ENCODE results near the gene DLX5.

DLX5 gene

DNA sequence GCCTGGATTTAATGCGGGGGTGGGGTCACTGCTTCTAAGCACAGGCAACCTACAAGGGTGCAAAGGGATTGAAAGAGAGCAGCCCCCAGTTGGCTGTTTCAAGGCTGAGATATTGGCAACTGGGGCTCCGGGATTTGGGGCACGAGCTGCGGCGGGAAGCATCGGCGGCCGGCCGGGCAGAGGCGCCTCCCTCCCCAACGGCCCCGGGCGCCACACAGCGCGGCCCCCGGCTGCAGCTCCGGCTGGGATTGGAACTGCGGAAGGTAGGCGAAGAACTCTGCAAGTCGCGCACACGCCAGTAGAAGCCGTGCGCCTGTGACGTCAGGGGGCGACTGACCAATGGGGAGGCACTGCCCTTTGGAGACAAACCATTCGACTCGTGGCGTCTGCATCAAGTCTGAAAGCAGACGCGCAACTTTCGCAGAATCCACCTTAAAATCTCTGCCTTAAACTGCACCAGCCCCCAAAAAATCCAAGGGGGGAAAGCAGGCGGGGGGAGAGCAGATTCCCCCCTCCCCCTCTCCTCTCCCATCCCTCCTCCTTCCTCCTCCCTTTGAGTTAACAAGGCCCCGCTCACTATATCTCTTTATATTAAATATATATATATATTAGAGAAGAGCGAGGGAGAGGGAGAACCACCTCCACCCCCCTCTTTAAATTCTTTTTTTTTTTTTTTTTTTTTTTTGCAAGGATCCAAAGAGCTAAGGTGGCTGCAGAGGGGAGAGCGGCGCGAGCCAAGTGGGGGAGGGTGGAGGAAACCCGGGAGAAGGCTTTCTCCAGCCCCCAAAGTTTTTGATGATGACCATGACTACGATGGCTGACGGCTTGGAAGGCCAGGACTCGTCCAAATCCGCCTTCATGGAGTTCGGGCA, 19.2 kb downstream of the DLX5 start, which contains the start of gene DLX6:
TSS of gene DLX6 (plus strand) at position 371 of the 872 bp plus-strand sequence. CDS start at position 796, 425 bp downstream.
- peak; percentile 93 for DNase-seq

GRCh38 chr7:97004247-97005182, 20.1 kb downstream of the DLX5 start:
- DNase-seq = no peak

DNA sequence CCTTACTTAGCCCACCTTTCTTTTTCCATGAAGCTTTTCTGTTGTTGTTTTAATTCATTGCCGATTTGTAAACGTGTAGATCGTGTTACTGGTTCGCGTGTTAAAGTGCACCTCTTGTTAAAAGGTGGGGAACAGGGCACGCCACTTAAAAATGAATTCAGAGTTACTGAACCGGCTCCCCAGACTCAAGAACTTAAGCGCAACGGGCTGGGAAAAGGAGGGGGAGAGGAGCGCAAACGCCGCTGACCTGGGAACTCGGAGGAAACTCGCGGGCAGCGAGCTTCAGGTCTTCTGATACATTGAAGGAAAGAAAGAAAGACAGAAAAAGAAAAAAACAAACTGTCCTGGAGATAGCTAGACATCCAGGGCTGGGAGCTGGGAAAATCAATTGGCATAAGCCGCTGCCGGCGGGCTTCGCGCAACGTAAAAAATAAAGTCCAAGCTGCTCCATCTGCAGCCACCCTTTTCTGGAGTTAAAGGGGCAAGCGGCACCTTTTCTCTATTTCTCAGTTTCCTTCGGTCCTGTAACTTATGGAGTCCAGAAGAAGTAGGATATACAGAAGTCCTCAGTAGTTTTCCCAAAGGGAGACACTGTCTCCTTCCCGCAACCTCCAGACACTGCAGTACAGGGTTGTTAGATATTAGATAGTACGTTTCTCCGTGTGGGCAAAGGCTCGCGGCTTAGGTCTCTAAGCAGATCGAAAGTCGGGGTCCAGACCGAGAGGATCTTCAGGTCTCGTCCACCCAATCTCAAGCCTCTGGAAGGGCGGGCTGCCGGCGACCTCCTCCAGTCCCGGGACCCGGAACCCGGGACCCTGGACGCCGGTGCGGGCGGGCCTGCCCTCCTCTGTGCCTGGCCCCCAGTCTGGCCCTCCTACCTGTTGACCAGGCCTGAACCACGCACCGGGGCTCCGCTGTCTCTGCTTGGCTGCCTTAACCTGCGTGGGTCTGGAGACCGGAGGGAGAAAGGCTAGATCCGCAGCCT, 21.1 kb downstream of the DLX5 start:
- DNase-seq = no peak

DNA sequence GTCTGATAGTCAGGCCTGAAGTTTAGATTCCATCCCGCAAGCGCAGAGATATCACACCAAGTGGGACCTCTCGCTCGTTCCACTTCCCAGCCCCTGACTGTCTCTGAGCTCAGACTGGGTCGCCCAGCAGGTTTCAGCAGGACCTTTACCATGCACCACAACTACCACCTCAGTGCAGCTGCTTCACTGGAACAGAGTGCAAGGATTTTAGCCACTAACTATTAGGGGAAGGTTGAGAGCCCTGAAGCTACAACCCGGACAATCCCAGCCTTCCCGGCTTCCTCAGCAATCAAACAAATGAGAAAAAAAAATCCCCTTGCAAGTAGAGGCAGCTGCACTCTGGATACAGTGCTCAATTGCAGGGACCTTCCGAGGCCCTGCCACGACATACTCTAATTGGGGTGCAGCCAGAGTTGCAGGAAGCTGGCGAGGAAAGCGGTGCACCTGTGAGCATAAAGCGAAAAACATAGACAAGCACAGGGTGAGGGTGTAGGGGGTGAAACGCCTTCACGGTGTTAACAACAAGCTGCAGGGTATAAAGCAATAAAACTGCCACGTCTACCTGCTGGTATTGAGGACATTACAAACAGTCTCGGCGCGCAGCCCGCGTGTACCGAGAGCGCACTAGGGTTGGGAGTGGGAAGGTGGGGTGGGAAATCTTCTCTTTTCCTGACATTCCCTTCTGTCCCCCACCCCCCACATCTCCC, 21.9 kb downstream of the DLX5 start:
- DNase-seq = no peak

DNA sequence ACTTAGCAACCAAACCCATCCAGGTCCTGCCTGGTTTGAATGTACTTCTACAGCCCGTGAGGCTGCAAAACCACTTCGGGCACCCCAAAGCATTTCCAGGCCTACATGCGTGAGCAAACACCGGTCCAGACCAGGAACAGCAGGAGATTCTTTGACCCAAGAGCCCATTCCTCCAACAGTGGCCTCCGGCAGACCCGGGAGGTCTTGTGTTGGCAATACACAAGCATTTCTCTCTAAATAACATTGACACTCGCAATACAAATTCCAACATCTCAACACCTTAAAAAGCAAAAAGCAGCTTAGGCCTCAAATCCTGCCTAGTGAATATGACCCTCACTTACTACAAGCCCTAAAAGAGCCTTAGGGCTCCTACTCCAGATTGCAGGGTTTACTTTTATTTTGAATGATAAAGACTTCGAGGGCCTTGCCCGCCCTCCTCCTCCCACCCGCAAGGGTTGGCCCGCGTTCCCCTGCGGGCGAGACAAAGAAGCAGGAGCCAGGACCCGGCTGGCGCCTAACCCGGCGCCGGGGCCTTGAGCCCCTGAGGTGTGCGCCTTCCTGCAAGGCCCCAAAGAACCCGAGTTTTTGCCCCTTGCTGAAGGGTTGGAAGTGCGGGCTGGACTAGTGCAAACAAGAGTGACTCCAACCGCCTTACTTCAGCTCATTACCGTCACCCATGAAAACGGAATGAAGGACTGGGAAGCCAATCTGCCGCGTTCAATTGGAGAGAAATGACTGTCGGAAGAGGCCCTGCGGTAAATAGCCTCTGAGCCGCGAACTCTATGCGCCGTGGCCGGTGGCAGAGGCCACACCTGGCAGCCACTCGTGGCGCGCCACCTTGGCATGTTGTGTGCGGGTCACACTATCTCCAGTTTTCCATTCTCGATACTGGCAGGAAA, 22.7 kb downstream of the DLX5 start:
- DNase-seq = no peak

- DNase-seq = no peak
These were observed 23.4 kb downstream of the DLX5 start for GRCh38 chr7:97001221-97001620.

- DNase-seq = no peak
These were observed 25.9 kb downstream of the DLX5 start for GRCh38 chr7:96998744-96999143.

DNA sequence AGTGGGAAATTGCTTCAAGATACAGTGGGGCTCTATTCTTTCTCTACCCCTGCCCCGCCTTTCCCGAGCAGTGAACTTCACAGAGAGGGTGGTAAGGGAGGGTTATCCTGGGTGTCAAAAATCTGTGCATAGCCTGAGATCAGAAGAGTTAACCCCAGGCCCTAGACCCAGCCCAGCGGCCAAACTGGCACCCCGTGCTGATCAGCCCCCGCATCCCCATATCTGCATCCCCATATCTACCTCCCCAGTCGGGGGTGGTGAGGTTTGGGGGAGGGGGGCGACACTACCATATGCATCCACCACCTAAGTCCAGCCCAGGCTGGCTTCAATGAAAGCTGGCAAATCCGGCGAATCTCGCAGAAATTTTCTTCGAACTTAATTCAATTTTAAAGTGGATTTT, 26.3 kb downstream of the DLX5 start:
- DNase-seq = no peak

DNA sequence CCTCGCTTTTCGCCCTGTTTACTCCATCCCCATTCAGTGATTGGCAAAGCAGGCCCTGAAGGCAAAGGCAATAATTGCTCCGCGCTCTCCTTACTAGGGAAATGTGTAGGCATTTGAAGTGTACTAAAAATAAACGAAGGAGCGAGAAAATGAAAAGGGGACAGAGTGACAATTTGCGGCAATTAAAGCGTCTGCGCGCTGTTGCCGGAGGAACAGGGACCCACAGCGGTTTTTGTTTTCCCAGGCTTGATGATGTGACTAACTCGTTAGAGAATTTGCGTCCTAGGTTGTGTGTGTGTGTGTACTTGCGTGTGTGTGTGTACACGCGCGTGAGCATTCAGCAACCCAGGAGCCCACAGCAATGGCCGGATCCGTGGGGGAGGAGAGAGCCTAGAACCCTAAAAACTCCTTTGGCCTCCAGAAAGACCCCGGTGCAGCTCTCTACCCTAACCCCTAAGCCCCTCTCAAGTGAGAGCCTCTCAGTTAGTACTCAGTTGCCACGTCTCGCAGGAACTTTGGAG, 27.1 kb downstream of the DLX5 start:
- no peak for DNase-seq

- no peak for DNase-seq
These were observed 27.6 kb downstream of the DLX5 start for GRCh38 chr7:96996958-96997511.

GRCh38 chr7:96996111-96996957, 28.3 kb downstream of the DLX5 start:
- DNase-seq = no peak

- DNase-seq = no peak
These were observed 29.1 kb downstream of the DLX5 start for GRCh38 chr7:96995406-96996110.

- DNase-seq = no peak
These were observed 30.7 kb downstream of the DLX5 start for GRCh38 chr7:96993980-96994379.

- DNase-seq = no peak
These were observed 31.4 kb downstream of the DLX5 start for GRCh38 chr7:96993094-96993865.

DNA sequence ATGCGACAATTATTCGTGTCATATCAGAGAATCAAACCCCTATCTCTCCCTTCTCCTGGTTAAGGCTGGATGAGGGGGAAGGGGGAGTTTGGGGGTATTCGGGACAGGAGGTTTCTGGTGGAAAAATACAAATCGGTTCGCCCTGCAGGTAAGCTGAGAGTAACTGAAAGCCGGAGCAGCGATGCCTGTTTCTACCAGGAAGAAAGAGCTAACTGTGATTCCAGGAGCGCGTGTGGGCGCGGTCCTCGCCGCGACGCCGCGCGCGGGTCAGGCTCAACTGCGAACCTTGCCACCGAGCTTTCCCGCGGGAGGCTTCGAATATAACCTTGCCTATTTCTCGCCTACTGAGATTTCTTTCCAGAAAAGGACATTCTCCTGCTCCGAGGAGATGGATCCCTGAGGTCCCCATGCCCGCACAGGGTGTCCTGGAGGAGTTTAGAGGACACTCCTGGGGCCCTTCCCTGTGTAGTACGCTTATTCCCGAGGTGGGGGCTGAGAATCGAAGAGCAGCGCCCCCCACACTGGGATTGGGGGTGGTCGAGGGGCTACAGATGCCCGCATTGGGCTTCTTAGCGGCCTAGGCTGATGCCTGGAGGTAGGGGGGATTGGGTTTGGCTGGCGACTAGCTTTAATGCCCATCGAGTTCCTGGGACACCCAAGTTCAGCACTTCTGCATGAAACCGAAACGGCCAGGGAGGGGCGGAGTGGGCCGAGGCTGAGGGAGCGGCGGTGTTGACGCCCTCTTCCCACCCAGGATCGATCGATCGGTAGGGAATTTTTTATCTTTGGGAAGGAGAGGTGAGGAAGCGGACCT, 32.2 kb downstream of the DLX5 start:
- no peak for DNase-seq

GRCh38 chr7:96991546-96992191, 33.0 kb downstream of the DLX5 start:
- no peak for DNase-seq

Measured in DMS 273 treated with DMSO at 0.1 percent for 48 hours (cell line).